Keratinocyte (primary cell): ENCODE measurements around the gene CMIP.

ENCODE experiments used
- CTCF ChIP-seq, 3 experiments: IDR thresholded peaks in 1 of 3; conservative IDR thresholded peaks in 1 of 3; optimal IDR thresholded peaks in 1 of 3; 2 replicates in 2 of 3; 3 replicates in 1 of 3; pipeline versions ENCODE3 to v1.5.1; 2011; ENCODE audit warnings: low read length in 3 of 3, mild to moderate bottlenecking in 3 of 3, moderate library complexity in 2 of 3, control low read depth in 1 of 3, inconsistent platforms in 1 of 3; ENCODE audit not compliant: insufficient read depth in 2 of 3; ENCODE audit errors: extremely low read depth in 1 of 3
- EZH2 ChIP-seq: IDR thresholded peaks from one replicate; pipeline ENCODE4 v1.6.1; 2012; ENCODE audit warnings: inconsistent platforms, mild to moderate bottlenecking, low read length, moderate library complexity

- TF ChIP-seq CTCF (optimal IDR thresholded peaks at IDR 0.05 in 1 of 3, IDR thresholded peaks at IDR 0.05 in 1 of 3, conservative IDR thresholded peaks at IDR 0.05 in 1 of 3; ENCODE audit: extremely low read depth in 1 of 3, insufficient read depth in 2 of 3, low read length in 3 of 3), result no peak
- no peak for TF ChIP-seq EZH2
These were observed 275.4 kb downstream of the CMIP start for GRCh38 chr16:81719993-81720392.
